ENCODE data around the gene CCDC102A.
"Not testable (repeated sequence)": the region's sequence is repeated elsewhere in the genome, so short reads cannot be mapped to it uniquely, and the experiment has no call there.

The CCDC102A gene

DNA sequence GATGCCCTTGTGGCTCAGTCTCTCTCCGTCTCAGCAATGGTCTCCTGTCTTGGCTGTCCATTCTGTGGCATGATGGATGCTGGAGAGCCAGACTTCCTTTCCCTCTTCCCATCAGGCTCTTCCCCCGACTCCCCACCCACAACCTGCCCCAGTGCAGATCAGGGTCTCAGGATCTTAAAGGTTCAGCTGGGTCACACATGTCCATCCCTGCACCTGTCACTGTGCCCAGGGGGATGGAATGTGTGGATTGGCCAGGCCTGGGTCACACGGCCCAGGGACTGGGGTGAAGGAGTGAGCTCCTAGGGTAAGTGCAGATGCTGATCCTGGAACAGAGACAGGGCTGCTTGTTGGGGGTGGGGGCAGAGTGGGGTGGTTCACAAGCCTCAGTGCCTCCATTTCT, 29.1 kb upstream of the CCDC102A start:
- DNase-seq (ENCODE audit: low read depth in 2 of 2): no peak

DNA sequence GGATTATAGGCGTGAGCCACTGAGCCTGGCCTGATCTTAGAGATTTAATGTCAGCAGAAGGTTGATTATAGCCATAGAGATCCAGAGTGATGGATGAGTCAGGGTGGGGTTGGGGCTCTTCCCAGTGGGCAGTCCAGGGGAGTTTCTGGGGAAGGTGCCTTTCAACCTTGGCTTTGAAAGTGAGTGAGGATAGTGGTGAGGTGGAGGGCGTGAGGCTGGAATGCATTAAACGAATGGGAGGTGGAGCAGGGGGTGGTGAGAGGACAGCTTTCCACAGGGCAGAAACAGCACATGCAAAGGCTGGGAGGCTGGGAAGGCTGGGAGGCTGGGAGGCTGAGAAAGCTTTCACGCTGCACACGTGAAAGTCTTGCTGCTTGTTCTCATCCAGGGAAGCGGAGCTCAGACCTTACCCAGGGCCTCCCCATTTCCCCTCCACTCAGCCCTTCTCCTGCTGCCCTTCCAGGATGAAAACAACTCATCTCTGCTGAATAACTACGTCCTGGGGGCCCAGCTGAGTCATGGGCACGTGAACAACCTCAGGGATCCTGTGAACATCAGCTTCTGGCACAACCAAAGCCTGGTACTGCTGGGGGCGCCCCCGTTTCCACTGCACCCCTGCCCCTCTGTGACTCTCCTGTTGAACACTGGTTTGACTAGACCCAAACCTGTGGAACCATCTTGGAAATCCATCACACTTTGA, 28.4 kb upstream of the CCDC102A start:
- no peak for DNase-seq (ENCODE audit: low read depth in 2 of 2)

DNA sequence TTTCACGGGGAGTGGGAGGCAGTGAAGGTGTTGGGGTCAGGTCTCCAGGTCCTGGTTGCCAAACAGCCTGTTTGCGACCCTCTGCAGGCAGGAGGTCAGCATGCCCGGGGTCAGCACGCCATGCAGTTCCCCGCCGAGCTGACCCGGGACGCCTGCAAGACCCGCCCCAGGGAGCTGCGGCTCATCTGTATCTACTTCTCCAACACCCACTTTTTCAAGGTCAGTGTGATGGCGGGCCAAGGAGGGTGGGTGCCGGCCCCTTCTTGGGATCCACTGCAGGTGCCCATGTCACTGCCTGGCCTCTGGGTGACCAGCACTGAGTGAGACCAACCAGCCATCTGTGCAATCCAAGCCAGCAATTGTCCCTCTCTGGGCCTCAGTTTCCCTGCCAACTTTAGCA, 27.4 kb upstream of the CCDC102A start:
- no peak for DNase-seq (ENCODE audit: low read depth in 2 of 2)

GRCh38 chr16:57563487-57563750, 27.0 kb upstream of the CCDC102A start:
- no peak for DNase-seq (ENCODE audit: low read depth in 2 of 2)

DNA sequence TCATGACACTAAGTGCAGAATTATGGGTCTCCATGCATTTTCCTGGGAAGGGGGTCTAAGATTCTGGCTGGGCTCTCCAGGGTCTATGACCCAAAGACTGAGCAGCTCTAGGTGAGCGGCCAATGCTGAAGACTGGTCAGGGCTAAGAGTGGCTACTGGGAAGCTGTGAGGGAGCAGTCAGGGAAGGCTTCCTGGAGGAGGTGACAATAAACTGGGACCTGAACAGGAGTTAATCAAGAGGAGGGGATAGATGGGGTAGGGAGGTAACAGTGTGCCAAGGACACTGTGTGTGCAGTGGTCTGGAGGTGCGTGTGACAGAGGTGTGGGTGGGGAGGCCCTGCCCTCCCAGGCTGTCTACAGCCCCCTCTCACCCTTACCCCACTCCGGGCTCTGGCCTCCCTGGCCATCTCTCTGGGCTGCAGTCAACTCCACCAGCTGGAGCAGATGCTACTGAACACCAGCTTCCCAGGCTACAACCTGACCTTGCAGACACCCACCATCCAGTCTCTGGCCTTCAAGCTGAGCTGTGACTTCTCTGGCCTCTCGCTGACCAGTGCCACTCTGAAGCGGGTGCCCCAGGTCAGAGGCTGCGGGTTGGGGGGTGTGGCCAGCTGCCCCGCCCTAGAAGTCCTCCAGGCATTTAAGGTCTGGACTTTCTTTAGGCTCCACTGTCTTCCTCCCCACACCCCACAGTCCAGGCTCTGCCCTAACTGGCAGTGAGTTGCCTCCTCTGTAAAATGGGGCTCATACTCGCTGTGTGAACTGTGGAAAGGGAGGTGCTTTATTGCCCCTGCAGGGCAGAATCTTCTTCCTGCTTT, 26.5 kb upstream of the CCDC102A start:
- no peak for DNase-seq (ENCODE audit: low read depth in 2 of 2)

- no peak for DNase-seq (ENCODE audit: low read depth in 2 of 2)
Observed at GRCh38 chr16:57562066-57562465, 25.7 kb upstream of the CCDC102A start.

DNA sequence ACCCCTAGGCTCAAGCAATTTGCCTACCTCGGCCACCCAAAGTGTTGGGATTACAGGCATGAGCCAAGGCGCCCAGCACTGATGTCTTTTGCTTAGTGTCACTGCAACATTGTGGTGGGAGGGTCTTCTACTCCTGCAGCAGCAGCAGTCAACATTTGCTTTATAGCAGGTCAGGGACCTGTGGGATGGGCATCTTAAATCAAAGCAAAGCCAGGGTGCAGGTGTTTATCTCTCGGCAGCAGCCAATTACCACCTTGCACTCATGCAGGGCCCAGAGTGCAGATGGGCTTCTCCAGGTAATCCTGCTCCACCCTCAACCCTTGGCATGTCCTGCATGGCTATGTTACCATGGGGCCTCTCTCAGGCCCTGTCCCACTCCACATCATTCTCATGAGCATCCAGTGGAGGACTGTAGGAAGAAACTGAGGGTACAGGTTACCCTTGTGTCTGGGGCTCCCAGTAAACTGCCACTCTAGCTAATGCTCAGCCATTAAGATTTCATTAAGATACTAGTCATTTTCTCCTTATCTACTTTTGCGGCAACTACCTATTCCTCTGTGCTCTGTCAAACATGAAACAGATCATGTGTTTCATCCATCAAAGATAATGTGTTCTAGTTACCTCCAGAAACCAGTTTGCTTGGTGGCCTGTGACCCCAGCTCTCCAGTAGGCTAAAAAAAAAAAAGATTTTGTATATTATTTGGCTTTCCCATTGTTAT, 22.9 kb upstream of the CCDC102A start:
- no peak for DNase-seq (ENCODE audit: low read depth in 2 of 2)

- DNase-seq (ENCODE audit: low read depth in 2 of 2): no peak
Observed at GRCh38 chr16:57556941-57557541, 20.7 kb upstream of the CCDC102A start.

DNA sequence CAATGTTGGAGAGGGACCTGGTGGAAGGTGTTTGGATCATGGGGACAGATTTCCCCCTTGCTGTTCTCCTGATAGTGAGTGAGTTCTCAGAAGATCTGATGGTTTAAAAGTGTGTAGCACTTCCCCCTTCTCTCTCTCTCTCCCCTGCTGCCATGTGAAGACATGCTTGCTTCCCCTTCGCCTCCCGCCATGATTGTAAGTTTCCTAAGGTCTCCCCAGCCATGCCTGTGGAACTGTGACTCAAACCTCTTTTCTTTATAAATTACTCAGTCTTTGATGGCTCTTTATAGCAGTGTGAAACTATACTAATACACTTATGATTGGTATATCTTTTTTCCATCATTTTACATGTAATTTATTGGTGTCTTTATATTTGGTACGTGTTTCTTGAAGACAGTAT, 19.5 kb upstream of the CCDC102A start:
- DNase-seq (ENCODE audit: low read depth in 2 of 2): no peak

- DNase-seq (ENCODE audit: low read depth in 2 of 2): no peak
Observed at GRCh38 chr16:57551057-57551456, 14.7 kb upstream of the CCDC102A start.

GRCh38 chr16:57549730-57550129, 13.4 kb upstream of the CCDC102A start:
- DNase-seq (ENCODE audit: low read depth in 2 of 2): no peak

- no peak for DNase-seq (ENCODE audit: low read depth in 2 of 2)
Observed at GRCh38 chr16:57548408-57548807, 12.0 kb upstream of the CCDC102A start.

DNA sequence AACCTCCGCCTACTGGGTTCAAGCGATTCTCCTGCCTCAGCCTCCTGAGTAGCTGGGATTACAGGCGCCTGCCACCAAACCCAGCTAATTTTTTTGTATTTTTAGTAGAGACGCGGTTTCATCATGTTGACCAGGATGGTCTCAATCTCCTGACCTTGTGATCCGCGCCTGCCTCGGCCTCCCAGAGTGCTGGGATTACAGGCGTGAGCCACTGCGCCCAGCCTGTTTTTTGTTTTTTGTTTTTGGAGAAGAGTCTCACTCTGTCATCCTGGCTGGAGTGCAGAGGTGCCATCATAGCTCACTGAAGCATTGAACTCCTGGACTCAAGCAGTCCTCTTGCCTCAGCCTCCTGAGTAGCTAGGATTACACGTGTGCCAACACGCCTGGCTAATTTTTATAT, 11.2 kb upstream of the CCDC102A start:
- not testable (repeated sequence) for DNase-seq (ENCODE audit: low read depth in 2 of 2)

DNA sequence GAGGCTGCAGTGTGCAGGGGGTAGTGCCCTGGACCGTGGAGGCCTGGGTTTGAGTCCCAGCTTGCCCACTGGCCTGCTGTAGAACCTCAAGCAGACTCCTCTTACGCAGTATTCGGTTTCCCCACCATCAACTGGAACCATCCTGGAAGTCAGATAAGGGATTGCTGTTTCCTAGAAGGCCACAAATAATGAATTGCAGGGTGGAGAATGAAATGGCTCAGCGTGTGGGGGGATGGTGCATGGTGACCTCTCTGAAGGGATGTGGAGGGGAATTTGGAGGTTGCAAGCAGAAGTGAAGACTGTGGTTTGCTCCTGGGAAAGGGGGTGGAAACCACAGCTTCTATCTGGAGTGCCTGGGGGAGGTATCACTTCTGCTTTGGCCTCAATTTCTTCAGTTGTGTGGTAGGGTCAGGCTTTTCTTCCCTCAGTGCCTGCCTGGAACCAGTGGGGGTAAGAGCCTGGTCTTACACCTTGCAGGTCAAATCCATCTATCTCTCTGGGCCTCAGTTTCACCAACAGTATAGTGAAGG, 7.8 kb upstream of the CCDC102A start:
- peak in 1 of 2 donors; percentile 34 for DNase-seq (ENCODE audit: low read depth in 2 of 2)

GRCh38 chr16:57541754-57542435, 5.5 kb upstream of the CCDC102A start:
- no peak for DNase-seq (ENCODE audit: low read depth in 2 of 2)

DNA sequence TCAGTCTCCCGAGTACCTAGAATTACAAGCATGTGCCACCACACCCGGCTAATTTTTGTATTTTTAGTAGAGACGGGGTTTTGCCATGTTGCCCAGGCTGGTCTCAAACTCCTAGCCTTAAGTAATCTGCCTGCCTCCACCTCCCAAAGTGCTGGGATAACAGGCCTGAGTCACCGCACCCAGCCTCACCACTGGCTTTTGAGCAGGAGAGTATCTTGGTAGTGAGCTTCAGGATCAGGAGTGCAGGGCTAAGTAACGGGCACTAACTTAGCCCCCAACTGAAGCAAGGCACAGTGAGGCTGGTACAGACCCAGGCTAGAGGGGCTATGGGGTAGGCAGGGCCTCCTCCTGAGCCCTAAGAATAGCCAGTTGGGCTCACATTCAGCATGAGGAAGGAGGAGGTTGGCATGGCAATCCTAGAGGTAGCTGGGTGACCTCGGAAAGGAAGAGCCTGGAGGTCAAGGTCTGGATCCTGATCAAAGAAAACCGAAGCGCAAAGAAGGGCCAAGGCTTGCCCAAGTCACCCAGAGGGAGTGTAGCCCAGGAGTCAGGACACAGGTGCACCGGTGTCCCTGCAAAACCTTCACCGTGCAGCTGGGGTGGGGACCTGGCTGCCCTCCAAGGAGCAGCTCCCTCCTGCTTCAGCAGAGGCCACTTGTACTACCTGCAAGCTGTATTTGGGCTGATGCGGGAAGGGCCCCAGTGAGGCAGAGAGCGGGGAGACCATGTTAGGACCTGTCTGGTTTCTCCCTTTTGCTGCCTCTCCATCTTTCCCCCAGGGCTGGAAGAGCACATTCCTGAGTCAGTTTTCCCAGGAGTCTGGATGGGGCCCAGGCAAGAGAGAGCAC, 4.8 kb upstream of the CCDC102A start:
- DNase-seq (ENCODE audit: low read depth in 2 of 2): no peak

DNA sequence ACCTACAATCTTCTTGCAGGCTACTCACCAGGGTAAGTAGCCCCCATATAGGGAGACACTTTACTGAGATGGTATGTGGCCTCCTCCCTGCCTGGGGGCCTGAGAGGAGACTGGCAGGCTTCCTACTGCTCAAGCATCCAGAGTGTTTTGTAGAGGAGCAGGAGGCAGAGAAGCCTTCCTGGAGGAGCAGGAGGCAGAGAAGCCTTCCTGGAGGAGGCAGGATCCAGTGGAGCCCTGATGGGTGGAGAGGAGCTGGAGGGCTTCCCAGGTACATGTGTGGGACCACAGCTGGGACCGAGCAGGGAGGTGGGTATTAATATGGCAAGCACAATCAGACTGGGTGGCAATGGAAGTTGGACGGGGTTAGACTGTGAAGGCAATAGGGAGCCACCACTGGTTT, 4.0 kb upstream of the CCDC102A start:
- no peak for DNase-seq (ENCODE audit: low read depth in 2 of 2)

- DNase-seq (ENCODE audit: low read depth in 2 of 2): no peak
Observed at GRCh38 chr16:57539072-57539796, 2.9 kb upstream of the CCDC102A start.

DNA sequence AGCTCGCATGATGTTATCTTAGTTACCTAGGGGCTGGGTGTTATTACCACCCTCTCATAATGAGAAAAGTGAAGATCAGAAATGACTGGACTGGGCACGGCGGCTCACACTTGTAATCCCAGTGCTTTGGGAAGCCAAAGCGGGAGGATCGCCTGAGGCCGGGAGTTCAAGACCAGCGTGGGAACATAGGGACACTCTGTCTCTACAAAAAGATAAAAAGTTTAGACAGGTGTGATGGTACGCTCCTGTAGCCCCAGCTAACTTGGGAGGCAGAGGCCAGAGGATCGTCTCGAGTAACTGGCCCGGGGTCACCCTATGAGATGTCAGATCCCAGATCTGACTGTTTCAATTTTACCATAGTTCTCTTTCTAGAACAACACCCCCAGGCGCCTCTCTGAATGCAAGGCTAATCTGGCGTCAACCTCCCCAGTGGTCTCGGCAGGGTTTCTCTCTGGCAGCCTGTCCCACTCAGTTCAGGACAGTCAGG, 1.9 kb upstream of the CCDC102A start:
- DNase-seq (ENCODE audit: low read depth in 2 of 2): peak in 1 of 2 donors; percentile 28
